ENCODE measurements around the gene PRDX2.

The PRDX2 gene

DNA sequence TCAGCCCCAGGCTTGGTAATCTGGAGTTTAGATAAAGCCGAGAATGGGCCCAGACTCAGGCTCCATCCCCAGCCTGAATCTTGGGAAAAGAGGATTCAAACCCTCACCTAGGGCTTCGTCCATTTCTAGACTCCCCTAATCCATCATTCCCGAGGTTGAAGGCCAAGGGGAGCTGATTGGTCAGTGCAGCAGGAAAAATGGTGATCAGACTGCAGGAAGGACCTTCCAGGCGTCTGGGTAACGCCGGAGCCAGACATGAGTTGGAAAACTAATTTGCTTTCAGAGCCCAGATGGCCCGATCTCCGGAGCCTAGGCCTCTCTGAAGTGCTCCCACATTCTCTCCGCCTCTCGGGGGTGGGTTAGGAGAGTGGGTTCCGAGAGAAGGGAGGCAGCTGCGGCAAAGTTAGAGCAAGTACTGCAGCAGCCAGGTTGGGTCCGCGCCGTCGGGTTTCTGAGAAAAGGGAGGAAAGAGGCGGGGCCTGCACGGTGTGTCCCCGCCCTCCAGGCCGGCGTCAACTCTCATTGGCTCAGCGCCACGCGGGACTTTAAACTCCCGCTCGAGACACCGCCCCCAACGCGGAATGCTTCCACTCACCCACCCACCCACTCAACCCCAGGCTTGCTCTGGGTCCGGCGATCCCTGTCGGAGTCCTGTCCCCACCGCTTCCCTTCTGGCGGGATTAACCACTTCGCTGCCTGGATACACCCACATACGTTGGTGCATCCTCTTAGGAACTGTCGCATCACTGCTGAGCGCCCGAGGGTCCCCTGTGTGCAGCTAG, 33.6 kb upstream of the PRDX2 start:
- Histone ChIP-seq H3K4me1 (ENCODE audit: control extremely low read depth in 1 of 4, control insufficient read depth in 4 of 4, insufficient read depth in 4 of 4, low read length in 3 of 4) (peaks cover 0 to 32% (median 20%) of the 10 kb centered on the region in 4 experiments), H3K27ac (ENCODE audit: insufficient read depth in 1 of 2, low read depth in 1 of 2, low read length in 2 of 2, poor library complexity in 1 of 2, severe bottlenecking in 2 of 2) (no peak overlapping the region), H3K4me3 (ENCODE audit: control insufficient read depth in 1 of 7, extremely low read depth in 1 of 7, insufficient read depth in 4 of 7, low read depth in 2 of 7, low read length in 6 of 7) (no peak overlapping the region), H3K36me3 (ENCODE audit: control insufficient read depth in 4 of 4, insufficient read depth in 4 of 4, low read length in 3 of 4) (no peaks in the 10 kb centered on the region), H3K9me3 (ENCODE audit: control extremely low read depth in 1 of 5, control insufficient read depth in 4 of 5, insufficient read depth in 2 of 5, low read depth in 1 of 5, low read length in 4 of 5) (no peaks in the 10 kb centered on the region), H3K27me3 (replicated peaks in 2 of 5; ENCODE audit: control insufficient read depth in 4 of 5, insufficient read depth in 5 of 5, low read length in 4 of 5) (peaks cover 20 to 96% (median 42%) of the 10 kb centered on the region in 5 experiments)
- POLR2A ChIA-PET: no interaction called here
- DNase-seq: peak in 2 of 3 donors; percentile 61 to 67
- CTCF ChIA-PET: interaction anchor here (0.9 kb wide), 1 partner anchor 11 kb away, joined by 3 read pairs; no protein-coding TSS in a partner anchor
- WGBS (ENCODE audit: insufficient coverage): 11% methylated on average over 23 of the region's 39 CpGs

DNA sequence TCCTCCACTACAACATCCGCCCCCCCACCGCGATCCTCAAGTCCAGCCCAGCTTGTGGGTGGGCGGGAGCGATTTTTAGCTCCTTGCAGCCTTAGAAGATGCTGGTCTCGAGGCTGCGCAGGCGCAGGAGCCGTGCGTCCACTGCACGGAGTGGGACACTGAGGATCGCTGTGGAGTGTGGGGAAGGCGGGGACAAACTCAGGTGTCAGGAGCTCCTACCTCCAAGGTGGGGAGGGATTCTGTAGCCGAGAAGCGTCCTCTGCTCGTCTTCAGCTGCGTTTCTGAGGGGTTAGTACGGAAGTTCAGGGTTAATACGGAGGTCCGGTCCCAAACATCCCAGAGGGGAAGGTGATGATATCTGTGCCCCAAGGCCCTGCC, 33.0 kb upstream of the PRDX2 start, which contains the start of gene RTBDN:
Gene RTBDN (minus strand): TSS at position 14 of the 378 bp plus-strand sequence. CDS start 4,600 bp downstream, outside the sequence.
- Histone ChIP-seq H3K4me3 (ENCODE audit: control insufficient read depth in 1 of 7, extremely low read depth in 1 of 7, insufficient read depth in 4 of 7, low read depth in 2 of 7, low read length in 6 of 7) (peak within 1 kb of the TSS in 6 of 7 experiments; percentile 1 to 64 (median 41)), H3K9me3 (ENCODE audit: control extremely low read depth in 1 of 5, control insufficient read depth in 4 of 5, insufficient read depth in 2 of 5, low read depth in 1 of 5, low read length in 4 of 5) (no peaks in the 10 kb centered on the region), H3K27me3 (replicated peaks in 2 of 5; ENCODE audit: control insufficient read depth in 4 of 5, insufficient read depth in 5 of 5, low read length in 4 of 5) (peaks cover 17 to 96% (median 41%) of the 10 kb centered on the region in 5 experiments), H3K4me1 (ENCODE audit: control extremely low read depth in 1 of 4, control insufficient read depth in 4 of 4, insufficient read depth in 4 of 4, low read length in 3 of 4) (peaks cover 0 to 32% (median 20%) of the 10 kb centered on the region in 4 experiments), H3K27ac (ENCODE audit: insufficient read depth in 1 of 2, low read depth in 1 of 2, low read length in 2 of 2, poor library complexity in 1 of 2, severe bottlenecking in 2 of 2) (no peak within 1 kb of the TSS), H3K36me3 (ENCODE audit: control insufficient read depth in 4 of 4, insufficient read depth in 4 of 4, low read length in 3 of 4) (no peaks in the 10 kb centered on the region)
- no peak for DNase-seq
- WGBS (ENCODE audit: insufficient coverage): 12% methylated on average over 20 of the region's 20 CpGs
- CTCF ChIA-PET: interaction anchor here (0.9 kb wide), 1 partner anchor 10 kb away, joined by 3 read pairs; no protein-coding TSS in a partner anchor
- POLR2A ChIA-PET: no interaction called here

DNA sequence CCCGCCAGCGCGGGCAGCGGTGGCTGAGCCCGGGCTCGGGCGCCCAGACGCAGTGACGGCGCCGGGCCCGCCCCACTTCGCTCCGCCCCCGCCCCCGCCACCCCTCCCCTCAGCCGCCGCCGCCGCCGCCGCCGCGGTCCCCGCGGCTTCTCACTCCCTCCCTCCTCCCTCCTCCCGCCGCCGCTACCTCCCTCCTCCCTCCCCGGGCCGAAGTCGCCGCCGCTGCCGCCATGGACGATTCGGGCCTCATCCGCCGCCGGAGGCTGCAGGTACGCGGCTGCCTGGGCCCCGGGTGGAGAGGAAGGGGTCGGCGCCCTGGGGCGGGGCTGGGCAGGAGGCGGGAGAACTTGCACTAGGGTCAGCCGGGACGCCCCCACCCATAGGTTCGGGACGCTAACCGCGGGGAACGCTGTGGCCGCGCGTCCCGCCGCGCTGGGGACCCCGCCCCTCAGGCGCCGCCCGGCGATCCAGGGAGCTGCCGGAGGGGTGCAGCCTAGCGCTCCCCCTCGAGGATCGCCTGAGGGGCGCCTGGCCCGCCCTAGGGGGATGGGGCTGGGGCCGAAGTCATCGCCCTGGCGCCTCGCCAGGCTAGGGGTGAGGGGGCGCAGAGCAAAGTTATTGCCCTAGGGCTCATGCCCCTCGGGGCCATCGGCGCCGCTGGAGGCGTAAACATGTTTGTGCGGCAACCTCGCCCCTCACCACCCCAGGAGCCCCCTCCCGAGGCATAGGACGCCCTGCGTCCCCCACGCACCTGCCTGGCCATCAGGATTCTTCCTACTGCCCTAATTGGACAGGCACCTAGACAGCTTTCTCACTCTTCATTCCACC, 32.4 kb upstream of the PRDX2 start:
- peaks cover 11 to 92% (median 37%) of the 10 kb centered on the region in 5 experiments for H3K27me3 ChIP-seq (replicated peaks in 2 of 5; ENCODE audit: control insufficient read depth in 4 of 5, insufficient read depth in 5 of 5, low read length in 4 of 5)
- peaks cover 0 to 30% (median 18%) of the 10 kb centered on the region in 4 experiments for H3K4me1 ChIP-seq (ENCODE audit: control extremely low read depth in 1 of 4, control insufficient read depth in 4 of 4, insufficient read depth in 4 of 4, low read length in 3 of 4)
- POLR2A ChIA-PET: no interaction called here
- H3K4me3 ChIP-seq (ENCODE audit: control insufficient read depth in 1 of 7, extremely low read depth in 1 of 7, insufficient read depth in 4 of 7, low read depth in 2 of 7, low read length in 6 of 7): peak overlapping the region in 6 of 7 experiments; percentile 1 to 64 (median 41)
- no peaks in the 10 kb centered on the region for H3K36me3 ChIP-seq (ENCODE audit: control insufficient read depth in 4 of 4, insufficient read depth in 4 of 4, low read length in 3 of 4)
- no peak overlapping the region for H3K27ac ChIP-seq (ENCODE audit: insufficient read depth in 1 of 2, low read depth in 1 of 2, low read length in 2 of 2, poor library complexity in 1 of 2, severe bottlenecking in 2 of 2)
- CTCF ChIA-PET: interaction anchor here (0.9 kb wide), 1 partner anchor 10 kb away, joined by 3 read pairs; no protein-coding TSS in a partner anchor
- H3K9me3 ChIP-seq (ENCODE audit: control extremely low read depth in 1 of 5, control insufficient read depth in 4 of 5, insufficient read depth in 2 of 5, low read depth in 1 of 5, low read length in 4 of 5): no peaks in the 10 kb centered on the region
- WGBS (ENCODE audit: insufficient coverage): 2% methylated on average over 50 of the region's 87 CpGs
- peak in 1 of 3 donors; percentile 49 for DNase-seq

- CTCF ChIA-PET: no interaction called here
- no peak for DNase-seq
- no peaks in the 10 kb centered on the region for H3K9me3 ChIP-seq (ENCODE audit: control extremely low read depth in 1 of 5, control insufficient read depth in 4 of 5, insufficient read depth in 2 of 5, low read depth in 1 of 5, low read length in 4 of 5)
- POLR2A ChIA-PET: no interaction called here
- peaks cover 0 to 27% (median 16%) of the 10 kb centered on the region in 4 experiments for H3K4me1 ChIP-seq (ENCODE audit: control extremely low read depth in 1 of 4, control insufficient read depth in 4 of 4, insufficient read depth in 4 of 4, low read length in 3 of 4)
- no peak overlapping the region for H3K27ac ChIP-seq (ENCODE audit: insufficient read depth in 1 of 2, low read depth in 1 of 2, low read length in 2 of 2, poor library complexity in 1 of 2, severe bottlenecking in 2 of 2)
- H3K4me3 ChIP-seq (ENCODE audit: control insufficient read depth in 1 of 7, extremely low read depth in 1 of 7, insufficient read depth in 4 of 7, low read depth in 2 of 7, low read length in 6 of 7): no peak overlapping the region
- H3K36me3 ChIP-seq (ENCODE audit: control insufficient read depth in 4 of 4, insufficient read depth in 4 of 4, low read length in 3 of 4): no peaks in the 10 kb centered on the region
- 0% methylated on average over 3 of the region's 5 CpGs for WGBS (ENCODE audit: insufficient coverage)
- H3K27me3 ChIP-seq (replicated peaks in 2 of 5; ENCODE audit: control insufficient read depth in 4 of 5, insufficient read depth in 5 of 5, low read length in 4 of 5): peaks cover 11 to 90% (median 37%) of the 10 kb centered on the region in 5 experiments
These were observed 31.8 kb upstream of the PRDX2 start for GRCh38 chr19:12833418-12833737.

DNA sequence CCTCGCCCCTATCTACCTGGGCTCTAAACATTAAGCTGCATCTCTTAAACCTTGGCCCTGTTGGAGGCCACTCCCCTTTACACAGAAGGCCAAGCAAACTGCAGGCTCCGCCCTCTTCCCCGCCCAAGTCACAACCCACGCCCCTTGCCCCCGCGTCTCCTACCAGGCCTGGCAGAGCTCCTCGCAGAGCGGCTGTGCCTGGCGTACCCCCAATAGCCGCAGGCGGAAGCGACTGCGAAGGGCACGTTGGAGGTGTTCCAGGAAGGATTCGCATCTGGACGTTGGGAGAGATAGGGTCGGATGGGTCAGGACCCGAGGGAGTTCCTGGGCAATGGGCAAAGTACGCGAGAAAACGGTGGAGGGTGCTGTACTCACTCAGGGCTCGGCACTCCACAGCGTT, 26.9 kb upstream of the PRDX2 start:
- H3K36me3 ChIP-seq (ENCODE audit: control insufficient read depth in 4 of 4, insufficient read depth in 4 of 4, low read length in 3 of 4): no peaks in the 10 kb centered on the region
- H3K4me1 ChIP-seq (ENCODE audit: control extremely low read depth in 1 of 4, control insufficient read depth in 4 of 4, insufficient read depth in 4 of 4, low read length in 3 of 4): peaks cover 0 to 24% (median 9%) of the 10 kb centered on the region in 4 experiments
- peak overlapping the region in 2 of 7 experiments; percentile 22 to 45 for H3K4me3 ChIP-seq (ENCODE audit: control insufficient read depth in 1 of 7, extremely low read depth in 1 of 7, insufficient read depth in 4 of 7, low read depth in 2 of 7, low read length in 6 of 7)
- WGBS (ENCODE audit: insufficient coverage): 10% methylated on average over 13 of the region's 23 CpGs
- H3K27me3 ChIP-seq (replicated peaks in 2 of 5; ENCODE audit: control insufficient read depth in 4 of 5, insufficient read depth in 5 of 5, low read length in 4 of 5): peaks cover 8 to 47% (median 17%) of the 10 kb centered on the region in 5 experiments
- no peak overlapping the region for H3K27ac ChIP-seq (ENCODE audit: insufficient read depth in 1 of 2, low read depth in 1 of 2, low read length in 2 of 2, poor library complexity in 1 of 2, severe bottlenecking in 2 of 2)
- DNase-seq: peak; percentile 77 to 85 (median 84)
- POLR2A ChIA-PET: interaction anchor here (0.7 kb wide), 1 partner anchor 22 kb away, joined by 4 read pairs; no protein-coding TSS in a partner anchor
- CTCF ChIA-PET: interaction anchor here (0.6 to 2.2 kb wide), 11 partner anchors 9 to 1162 kb away, joined by 3 to 13 read pairs (median 3); partner anchors contain the start of genes FBXW9, JUNB and MAST1
- no peaks in the 10 kb centered on the region for H3K9me3 ChIP-seq (ENCODE audit: control extremely low read depth in 1 of 5, control insufficient read depth in 4 of 5, insufficient read depth in 2 of 5, low read depth in 1 of 5, low read length in 4 of 5)

GRCh38 chr19:12825254-12826131, 23.9 kb upstream of the PRDX2 start:
- H3K27me3 ChIP-seq (replicated peaks in 2 of 5; ENCODE audit: control insufficient read depth in 4 of 5, insufficient read depth in 5 of 5, low read length in 4 of 5): peaks cover 0 to 18% (median 5%) of the 10 kb centered on the region in 5 experiments
- no peaks in the 10 kb centered on the region for H3K9me3 ChIP-seq (ENCODE audit: control extremely low read depth in 1 of 5, control insufficient read depth in 4 of 5, insufficient read depth in 2 of 5, low read depth in 1 of 5, low read length in 4 of 5)
- H3K4me1 ChIP-seq (ENCODE audit: control extremely low read depth in 1 of 4, control insufficient read depth in 4 of 4, insufficient read depth in 4 of 4, low read length in 3 of 4): peaks cover 0 to 17% (median 6%) of the 10 kb centered on the region in 4 experiments
- peak; percentile 51 to 71 (median 67) for DNase-seq
- WGBS (ENCODE audit: insufficient coverage): 5% methylated on average over 40 of the region's 46 CpGs
- H3K4me3 ChIP-seq (ENCODE audit: control insufficient read depth in 1 of 7, extremely low read depth in 1 of 7, insufficient read depth in 4 of 7, low read depth in 2 of 7, low read length in 6 of 7): peak overlapping the region in 3 of 7 experiments; percentile 20 to 65 (median 38)
- no peak overlapping the region for H3K27ac ChIP-seq (ENCODE audit: insufficient read depth in 1 of 2, low read depth in 1 of 2, low read length in 2 of 2, poor library complexity in 1 of 2, severe bottlenecking in 2 of 2)
- no peaks in the 10 kb centered on the region for H3K36me3 ChIP-seq (ENCODE audit: control insufficient read depth in 4 of 4, insufficient read depth in 4 of 4, low read length in 3 of 4)
- CTCF ChIA-PET: interaction anchor here (0.6 to 2.9 kb wide), 11 partner anchors 10 to 92 kb away, joined by 3 to 9 read pairs (median 3); no protein-coding TSS in a partner anchor
- POLR2A ChIA-PET: interaction anchor here (0.6 kb wide), 1 partner anchor 23 kb away, joined by 3 read pairs; no protein-coding TSS in a partner anchor

Data from common myeloid progenitor, CD34-positive (primary cell).